ENCODE data around the gene NEGR1.

DNA sequence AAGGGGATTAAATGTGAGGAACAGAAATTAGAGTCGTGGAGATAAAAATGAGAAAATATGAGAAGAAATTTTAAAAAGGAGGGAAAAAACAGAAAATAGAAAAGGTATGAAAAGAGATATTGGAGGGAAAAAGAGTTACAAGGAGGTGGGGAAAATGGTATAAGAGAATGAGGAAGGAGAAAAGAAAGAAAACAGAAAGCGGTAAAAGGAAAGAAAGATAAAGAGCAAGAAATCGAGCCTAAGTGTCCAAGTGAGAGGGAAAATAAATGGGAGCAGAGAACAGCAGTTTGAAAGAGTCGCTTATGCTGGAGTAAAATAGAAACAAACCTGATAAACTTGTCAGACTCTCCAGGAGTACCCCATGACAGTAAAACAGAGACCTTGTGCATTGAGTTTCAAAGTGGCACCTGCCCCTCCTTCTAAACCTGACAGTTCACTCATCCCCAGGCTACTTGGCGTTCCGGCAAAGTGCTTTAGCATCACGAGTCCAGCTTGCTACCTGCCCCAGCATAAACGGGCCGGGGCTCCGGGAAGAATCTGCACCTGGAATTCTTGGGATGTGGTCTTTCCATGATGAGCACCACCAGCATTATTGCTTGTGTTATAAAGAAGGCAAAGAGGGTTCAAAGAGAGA, 585 bp downstream of the NEGR1 start:
- TF ChIP-seq, protein P1, sequence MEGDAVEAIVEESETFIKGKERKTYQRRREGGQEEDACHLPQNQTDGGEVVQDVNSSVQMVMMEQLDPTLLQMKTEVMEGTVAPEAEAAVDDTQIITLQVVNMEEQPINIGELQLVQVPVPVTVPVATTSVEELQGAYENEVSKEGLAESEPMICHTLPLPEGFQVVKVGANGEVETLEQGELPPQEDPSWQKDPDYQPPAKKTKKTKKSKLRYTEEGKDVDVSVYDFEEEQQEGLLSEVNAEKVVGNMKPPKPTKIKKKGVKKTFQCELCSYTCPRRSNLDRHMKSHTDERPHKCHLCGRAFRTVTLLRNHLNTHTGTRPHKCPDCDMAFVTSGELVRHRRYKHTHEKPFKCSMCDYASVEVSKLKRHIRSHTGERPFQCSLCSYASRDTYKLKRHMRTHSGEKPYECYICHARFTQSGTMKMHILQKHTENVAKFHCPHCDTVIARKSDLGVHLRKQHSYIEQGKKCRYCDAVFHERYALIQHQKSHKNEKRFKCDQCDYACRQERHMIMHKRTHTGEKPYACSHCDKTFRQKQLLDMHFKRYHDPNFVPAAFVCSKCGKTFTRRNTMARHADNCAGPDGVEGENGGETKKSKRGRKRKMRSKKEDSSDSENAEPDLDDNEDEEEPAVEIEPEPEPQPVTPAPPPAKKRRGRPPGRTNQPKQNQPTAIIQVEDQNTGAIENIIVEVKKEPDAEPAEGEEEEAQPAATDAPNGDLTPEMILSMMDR (IDR thresholded peaks at IDR 0.05): no peak
- no peak for TF ChIP-seq POLR2AphosphoS5 (IDR thresholded peaks at IDR 0.05)
